Mononuclear cell (primary cell): ENCODE data around the gene MED26. TPM values are rescaled to one million over a fixed set of nuclear protein-coding genes. Genes with fewer than 3 reads are reported as not detected.

ENCODE experiments used
- H3K27me3 ChIP-seq: 2 replicates; pipeline ENCODE4 v1.6.0; 2011; ENCODE audit warnings: low read length, control low read depth; ENCODE audit not compliant: insufficient read depth
- H3K4me1 ChIP-seq: 2 replicates; pipeline ENCODE4 v1.5.1; 2011; ENCODE audit warnings: mild to moderate bottlenecking, low read length, control low read depth; ENCODE audit not compliant: insufficient read depth
- H3K4me3 ChIP-seq: 2 replicates; pipeline ENCODE4 v1.5.1; 2011; ENCODE audit warnings: mild to moderate bottlenecking, low read length, moderate library complexity
- H3K9me3 ChIP-seq: 2 replicates; pipeline ENCODE4 v1.5.1; 2011; ENCODE audit warnings: low read depth, mild to moderate bottlenecking, control low read depth, low read length
- total RNA-seq: library from RNA; depleted of rRNA; stranded (reverse); fragments of >200 nt; gene quantifications from one replicate; pipeline ENCODE4 v1.2.3, GENCODE V29; 2012

The MED26 gene
- total RNA-seq, 1 donor, result 21.5 TPM

GRCh38 chr19:16611121-16611520 lies 16.9 kb downstream of the MED26 start:
- peaks cover 71% of the 10 kb centered on the region for H3K4me1 ChIP-seq

GRCh38 chr19:16609511-16610200 lies 18.3 kb downstream of the MED26 start:
- Histone ChIP-seq H3K4me1 (peaks cover 59% of the 10 kb centered on the region), H3K4me3 (no peak overlapping the region), H3K27me3 (no peaks in the 10 kb centered on the region), H3K9me3 (no peaks in the 10 kb centered on the region)

More at GRCh38 chr19:16611121-16611520, 16.9 kb downstream of the MED26 start:
- Histone ChIP-seq H3K9me3 (no peaks in the 10 kb centered on the region), H3K4me3 (no peak overlapping the region), H3K27me3 (no peaks in the 10 kb centered on the region)

GRCh38 chr19:16608290-16608739 lies 19.7 kb downstream of the MED26 start:
- Histone ChIP-seq H3K4me3 (no peak overlapping the region), H3K4me1 (peaks cover 51% of the 10 kb centered on the region), H3K27me3 (no peaks in the 10 kb centered on the region), H3K9me3 (no peaks in the 10 kb centered on the region)

- peaks cover 46% of the 10 kb centered on the region for H3K4me1 ChIP-seq
These were observed 20.2 kb downstream of the MED26 start for GRCh38 chr19:16607819-16608218.

GRCh38 chr19:16605553-16605994 lies 22.4 kb downstream of the MED26 start:
- Histone ChIP-seq H3K4me1 (peaks cover 34% of the 10 kb centered on the region), H3K4me3 (no peak overlapping the region)

More at GRCh38 chr19:16607819-16608218, 20.2 kb downstream of the MED26 start:
- Histone ChIP-seq H3K9me3 (no peaks in the 10 kb centered on the region), H3K27me3 (no peaks in the 10 kb centered on the region), H3K4me3 (no peak overlapping the region)

GRCh38 chr19:16605115-16605514 lies 22.9 kb downstream of the MED26 start:
- peaks cover 32% of the 10 kb centered on the region for H3K4me1 ChIP-seq
- no peak overlapping the region for H3K4me3 ChIP-seq
- no peaks in the 10 kb centered on the region for H3K9me3 ChIP-seq
- no peaks in the 10 kb centered on the region for H3K27me3 ChIP-seq

More at GRCh38 chr19:16605553-16605994, 22.4 kb downstream of the MED26 start:
- Histone ChIP-seq H3K27me3 (no peaks in the 10 kb centered on the region), H3K9me3 (no peaks in the 10 kb centered on the region)

GRCh38 chr19:16604615-16605014 lies 23.4 kb downstream of the MED26 start:
- no peaks in the 10 kb centered on the region for H3K27me3 ChIP-seq
- H3K4me1 ChIP-seq, result peaks cover 28% of the 10 kb centered on the region
- H3K9me3 ChIP-seq, result no peaks in the 10 kb centered on the region
- H3K4me3 ChIP-seq, result no peak overlapping the region

- no peaks in the 10 kb centered on the region for H3K9me3 ChIP-seq
- no peak overlapping the region for H3K4me3 ChIP-seq
- H3K4me1 ChIP-seq, result peaks cover 17% of the 10 kb centered on the region
- no peaks in the 10 kb centered on the region for H3K27me3 ChIP-seq
These were observed 24.9 kb downstream of the MED26 start for GRCh38 chr19:16603090-16603489.

- no peak overlapping the region for H3K4me3 ChIP-seq
These were observed 26.5 kb downstream of the MED26 start for GRCh38 chr19:16601378-16602052.

GRCh38 chr19:16600824-16601223 lies 27.2 kb downstream of the MED26 start:
- peaks cover 14% of the 10 kb centered on the region for H3K4me1 ChIP-seq
- H3K4me3 ChIP-seq, result no peak overlapping the region
- H3K27me3 ChIP-seq, result no peaks in the 10 kb centered on the region
- H3K9me3 ChIP-seq, result no peaks in the 10 kb centered on the region

More at GRCh38 chr19:16601378-16602052, 26.5 kb downstream of the MED26 start:
- Histone ChIP-seq H3K4me1 (peaks cover 8% of the 10 kb centered on the region), H3K27me3 (no peaks in the 10 kb centered on the region), H3K9me3 (no peaks in the 10 kb centered on the region)

- Histone ChIP-seq H3K9me3 (no peaks in the 10 kb centered on the region), H3K27me3 (no peaks in the 10 kb centered on the region), H3K4me3 (no peak overlapping the region), H3K4me1 (peaks cover 23% of the 10 kb centered on the region)
These were observed 28.2 kb downstream of the MED26 start for GRCh38 chr19:16599655-16600346.

GRCh38 chr19:16598848-16599247 lies 29.2 kb downstream of the MED26 start:
- no peaks in the 10 kb centered on the region for H3K27me3 ChIP-seq
- H3K4me3 ChIP-seq, result no peak overlapping the region
- no peaks in the 10 kb centered on the region for H3K9me3 ChIP-seq
- peaks cover 25% of the 10 kb centered on the region for H3K4me1 ChIP-seq

- H3K9me3 ChIP-seq, result no peaks in the 10 kb centered on the region
- no peaks in the 10 kb centered on the region for H3K27me3 ChIP-seq
- H3K4me1 ChIP-seq, result peaks cover 50% of the 10 kb centered on the region
- no peak overlapping the region for H3K4me3 ChIP-seq
These were observed 31.6 kb downstream of the MED26 start for GRCh38 chr19:16596399-16596798.

- Histone ChIP-seq H3K27me3 (no peaks in the 10 kb centered on the region), H3K4me3 (no peak overlapping the region), H3K9me3 (no peaks in the 10 kb centered on the region), H3K4me1 (peaks cover 57% of the 10 kb centered on the region)
These were observed 32.9 kb downstream of the MED26 start for GRCh38 chr19:16595097-16595496.

GRCh38 chr19:16594681-16595091 lies 33.3 kb downstream of the MED26 start:
- H3K4me1 ChIP-seq, result peaks cover 61% of the 10 kb centered on the region
- no peak overlapping the region for H3K4me3 ChIP-seq
- no peaks in the 10 kb centered on the region for H3K9me3 ChIP-seq
- H3K27me3 ChIP-seq, result no peaks in the 10 kb centered on the region
